CD4-positive, alpha-beta T cell (primary cell): ENCODE measurements around the gene RPUSD3. TPM values are rescaled to one million over a fixed set of nuclear protein-coding genes. Genes with fewer than 3 reads are reported as not detected.

ENCODE experiments used
- ATAC-seq: fragments of 200-7000 bp; cut with Tn5 transposase; one replicate; pipeline ENCODE4 v1.10.0; 2022; ENCODE audit warnings: mild to moderate bottlenecking; ENCODE audit not compliant: poor library complexity
- CTCF ChIA-PET: fragments of 350-600 bp; sonication (Branson Sonifier 250); formaldehyde crosslinking; loops from one replicate; lab custom pipeline; 2021; ENCODE audit warnings: antibody characterized with exemption, inconsistent platforms; lab: Charles Lee
- POLR2A ChIA-PET: fragments of 350-600 bp; sonication (Branson Sonifier 250); formaldehyde crosslinking; loops from one replicate; lab custom pipeline; 2021; ENCODE audit warnings: antibody characterized with exemption, inconsistent platforms; lab: Charles Lee
- DNase-seq, 14 experiments: peaks; one replicate each; pipeline ENCODE4 v3.0.0-alpha.2; 2013 to 2020; ENCODE audit warnings: mixed read lengths in 2 of 14
- H3K27ac ChIP-seq, 2 donors: one replicate each; pipeline versions ENCODE4 v1.5.1 to v1.7.0; 2013; ENCODE audit warnings: low read length in 2 of 2, low read depth in 1 of 2, mild to moderate bottlenecking in 1 of 2
- H3K27me3 ChIP-seq, 2 experiments: 1 replicate in 1 of 2; 2 replicates in 1 of 2; pipeline versions ENCODE4 v1.6.1 to v1.7.0; 2013; ENCODE audit warnings: low read length in 2 of 2, control low read depth in 1 of 2, mild to moderate bottlenecking in 1 of 2, moderate library complexity in 1 of 2; ENCODE audit not compliant: insufficient read depth in 2 of 2, control insufficient read depth in 1 of 2
- H3K36me3 ChIP-seq: one replicate; pipeline ENCODE4 v1.6.1; 2013; ENCODE audit warnings: low read length, control low read depth; ENCODE audit not compliant: insufficient read depth
- H3K4me1 ChIP-seq: one replicate; pipeline ENCODE4 v1.6.1; 2013; ENCODE audit warnings: low read length, control low read depth; ENCODE audit not compliant: insufficient read depth
- H3K4me3 ChIP-seq: one replicate; pipeline ENCODE4 v1.5.1; 2013; ENCODE audit warnings: mild to moderate bottlenecking, low read length, moderate library complexity
- H3K9me3 ChIP-seq, 2 experiments: 1 replicate in 1 of 2; 2 replicates in 1 of 2; pipeline versions ENCODE4 v1.6.1 to v1.7.0; 2013; ENCODE audit warnings: low read length in 2 of 2, mild to moderate bottlenecking in 2 of 2, control low read depth in 1 of 2, moderate library complexity in 1 of 2; ENCODE audit not compliant: control insufficient read depth in 1 of 2, insufficient read depth in 1 of 2
- H3K27ac Mint-ChIP-seq: one replicate; pipeline ENCODE4 v1.8.0; 2020; ENCODE audit warnings: mixed read lengths
- H3K27me3 Mint-ChIP-seq: one replicate; pipeline ENCODE4 v1.8.0; 2021; ENCODE audit warnings: mixed read lengths
- H3K36me3 Mint-ChIP-seq: one replicate; pipeline ENCODE4 v1.8.0; 2021; ENCODE audit warnings: low read depth, mixed read lengths
- H3K4me1 Mint-ChIP-seq: one replicate; pipeline ENCODE4 v1.8.0; 2021; ENCODE audit warnings: low read depth, mixed read lengths
- H3K4me3 Mint-ChIP-seq: one replicate; pipeline ENCODE4 v1.8.0; 2020; ENCODE audit warnings: mild to moderate bottlenecking, mixed read lengths
- H3K9me3 Mint-ChIP-seq: one replicate; pipeline ENCODE4 v1.8.0; 2020; ENCODE audit warnings: mixed read lengths
- CTCF ChIP-seq: fragments of 200-600 bp; IDR thresholded peaks from one replicate; pipeline ENCODE4 v1.8.0; 2022; ENCODE audit warnings: antibody characterized with exemption, mild to moderate bottlenecking
- intact Hi-C, 2 experiments: fragments of 100-400 bp; cut with DNase I in 1 of 2; cut with micrococcal nuclease in 1 of 2; formaldehyde crosslinking; loops; one replicate each; pipeline versions ENCODE4 v1.15.1 to v1.9.0; 2023 to 2025; cut with DNase I, micrococcal nuclease
- total RNA-seq, 174 experiments: library from RNA in 2 of 174; stranded (reverse) in 2 of 174; gene quantifications; one replicate each; pipeline ENCODE4 v1.2.3 and lab custom pipeline; 2021 to 2026

RPUSD3 gene
- total RNA-seq, 2 experiments from 2014 or later = 7.9 to 8.1 TPM

- Mint-ChIP-seq H3K36me3 (peaks cover 7% of the 10 kb centered on the region), H3K27ac (no peak overlapping the region)
Measured at GRCh38 chr3:9815986-9816385, 27.8 kb downstream of the RPUSD3 start.

GRCh38 chr3:9812870-9813483, 30.8 kb downstream of the RPUSD3 start:
- CTCF ChIA-PET = no interaction called here

More at GRCh38 chr3:9815986-9816385, 27.8 kb downstream of the RPUSD3 start:
- no peak for TF ChIP-seq CTCF
- ATAC-seq = no peak
- H3K27me3 Mint-ChIP-seq = no peaks in the 10 kb centered on the region
- H3K27ac ChIP-seq = no peak overlapping the region
- H3K4me3 ChIP-seq = no peak overlapping the region
- ChIA-PET CTCF (no interaction called here), POLR2A (no interaction called here)
- no peaks in the 10 kb centered on the region for H3K9me3 Mint-ChIP-seq
- H3K27me3 ChIP-seq = no peaks in the 10 kb centered on the region
- H3K4me1 Mint-ChIP-seq = peaks cover 7% of the 10 kb centered on the region
- intact Hi-C loops = no loop called here
- DNase-seq = no peak
- H3K36me3 ChIP-seq = peaks cover 9% of the 10 kb centered on the region
- no peak overlapping the region for H3K4me3 Mint-ChIP-seq
- H3K9me3 ChIP-seq = no peaks in the 10 kb centered on the region
- peaks cover 1% of the 10 kb centered on the region for H3K4me1 ChIP-seq

GRCh38 chr3:9810846-9811245, 33.0 kb downstream of the RPUSD3 start:
- no peak for TF ChIP-seq CTCF
- Mint-ChIP-seq H3K27ac (peak overlapping the region; percentile 70), H3K9me3 (no peaks in the 10 kb centered on the region), H3K4me3 (peak overlapping the region; percentile 85), H3K36me3 (peaks cover 32% of the 10 kb centered on the region), H3K27me3 (no peaks in the 10 kb centered on the region), H3K4me1 (peaks cover 40% of the 10 kb centered on the region)
- intact Hi-C loops = no loop called here
- H3K27me3 ChIP-seq = no peaks in the 10 kb centered on the region
- H3K4me1 ChIP-seq = peaks cover 33% of the 10 kb centered on the region
- no peak for DNase-seq
- peak overlapping the region; percentile 68 for H3K4me3 ChIP-seq
- no peaks in the 10 kb centered on the region for H3K9me3 ChIP-seq
- ATAC-seq = no peak
- POLR2A ChIA-PET = no interaction called here
- CTCF ChIA-PET = no interaction called here
- H3K27ac ChIP-seq = no peak overlapping the region
- peaks cover 20% of the 10 kb centered on the region for H3K36me3 ChIP-seq

More at GRCh38 chr3:9812870-9813483, 30.8 kb downstream of the RPUSD3 start:
- Histone ChIP-seq H3K27me3 (no peaks in the 10 kb centered on the region), H3K9me3 (no peaks in the 10 kb centered on the region), H3K4me1 (peaks cover 28% of the 10 kb centered on the region), H3K27ac (no peak overlapping the region), H3K4me3 (no peak overlapping the region), H3K36me3 (peaks cover 9% of the 10 kb centered on the region)
- H3K9me3 Mint-ChIP-seq = no peaks in the 10 kb centered on the region
- H3K27me3 Mint-ChIP-seq = no peaks in the 10 kb centered on the region
- no peak for TF ChIP-seq CTCF
- intact Hi-C loops = no loop called here
- DNase-seq = no peak
- H3K4me1 Mint-ChIP-seq = peaks cover 30% of the 10 kb centered on the region
- POLR2A ChIA-PET = interaction anchor here (1.5 kb wide), 1 partner anchor 20 kb away, joined by 5 read pairs; the partner anchor contains the start of gene ARPC4
- no peak for ATAC-seq
- peak overlapping the region; percentile 11 for H3K4me3 Mint-ChIP-seq
- peaks cover 15% of the 10 kb centered on the region for H3K36me3 Mint-ChIP-seq
- no peak overlapping the region for H3K27ac Mint-ChIP-seq
